Stimulated activated memory B cell treated with anti-CD40 and anti-IgM and Interleukin-4, amounts not matched to agents 10 μg/mL and 1 μg/mL and 100 μg/mL, for 72 hours (primary cell): ENCODE results near the gene PDIA5.
"Not testable (repeated sequence)": the region's sequence is repeated elsewhere in the genome, so short reads cannot be mapped to it uniquely, and the experiment has no call there.

ENCODE experiments used
- ATAC-seq: fragments of 150-1000 bp; cut with Tn5 transposase; 2 replicates; pipeline ENCODE4 v1.10.0; 2021
- H3K27ac Mint-ChIP-seq: one replicate; pipeline ENCODE4 v1.8.0; 2022; ENCODE audit warnings: mild to moderate bottlenecking, mixed read lengths
- H3K27me3 Mint-ChIP-seq: one replicate; pipeline ENCODE4 v1.8.0; 2022; ENCODE audit warnings: mixed read lengths
- H3K36me3 Mint-ChIP-seq: one replicate; pipeline ENCODE4 v1.8.0; 2022; ENCODE audit warnings: mixed read lengths
- H3K4me1 Mint-ChIP-seq: one replicate; pipeline ENCODE4 v1.8.0; 2022; ENCODE audit warnings: mixed read lengths
- H3K4me3 Mint-ChIP-seq: one replicate; pipeline ENCODE4 v1.8.0; 2022; ENCODE audit warnings: mild to moderate bottlenecking, moderate library complexity, mixed read lengths
- H3K9me3 Mint-ChIP-seq: one replicate; pipeline ENCODE4 v1.8.0; 2022; ENCODE audit warnings: mixed read lengths

Gene PDIA5

GRCh38 chr3:123150449-123151215 is 83.8 kb downstream of the PDIA5 start:
- no peak for ATAC-seq

GRCh38 chr3:123151251-123151705 is 84.5 kb downstream of the PDIA5 start:
- ATAC-seq = no peak
- peaks cover 13% of the 10 kb centered on the region for H3K9me3 Mint-ChIP-seq
- peaks cover 69% of the 10 kb centered on the region for H3K36me3 Mint-ChIP-seq
- H3K4me3 Mint-ChIP-seq = no peak overlapping the region
- H3K27ac Mint-ChIP-seq = peak overlapping the region; percentile 17
- H3K27me3 Mint-ChIP-seq = no peaks in the 10 kb centered on the region
- peaks cover 10% of the 10 kb centered on the region for H3K4me1 Mint-ChIP-seq

More at GRCh38 chr3:123150449-123151215, 83.8 kb downstream of the PDIA5 start:
- peak overlapping the region; percentile 17 for H3K27ac Mint-ChIP-seq
- H3K9me3 Mint-ChIP-seq = peaks cover 13% of the 10 kb centered on the region
- peaks cover 75% of the 10 kb centered on the region for H3K36me3 Mint-ChIP-seq
- H3K27me3 Mint-ChIP-seq = no peaks in the 10 kb centered on the region
- no peak overlapping the region for H3K4me3 Mint-ChIP-seq
- peaks cover 10% of the 10 kb centered on the region for H3K4me1 Mint-ChIP-seq

GRCh38 chr3:123151853-123152420 is 85.1 kb downstream of the PDIA5 start:
- H3K27me3 Mint-ChIP-seq, ATAC-seq, H3K4me3 Mint-ChIP-seq, H3K4me1 Mint-ChIP-seq: not testable (repeated sequence)
- Mint-ChIP-seq H3K36me3 (peaks cover 69% of the 10 kb centered on the region), H3K27ac (peak overlapping the region; percentile 17), H3K9me3 (peaks cover 13% of the 10 kb centered on the region)

GRCh38 chr3:123152687-123153086 is 85.9 kb downstream of the PDIA5 start:
- Mint-ChIP-seq H3K4me1 (peaks cover 10% of the 10 kb centered on the region), H3K27ac (peak overlapping the region; percentile 17), H3K27me3 (no peaks in the 10 kb centered on the region), H3K9me3 (peaks cover 13% of the 10 kb centered on the region), H3K4me3 (no peak overlapping the region), H3K36me3 (peaks cover 65% of the 10 kb centered on the region)
- no peak for ATAC-seq

- peaks cover 68% of the 10 kb centered on the region for H3K36me3 Mint-ChIP-seq
- H3K27ac Mint-ChIP-seq = peak overlapping the region; percentile 17
- H3K27me3 Mint-ChIP-seq = no peaks in the 10 kb centered on the region
- H3K4me3 Mint-ChIP-seq = no peak overlapping the region
- peak; percentile 47 for ATAC-seq
- H3K9me3 Mint-ChIP-seq = peaks cover 13% of the 10 kb centered on the region
- peaks cover 10% of the 10 kb centered on the region for H3K4me1 Mint-ChIP-seq
Measured at GRCh38 chr3:123153125-123154019, 86.5 kb downstream of the PDIA5 start.

- H3K9me3 Mint-ChIP-seq = peaks cover 13% of the 10 kb centered on the region
- H3K27ac Mint-ChIP-seq = no peak overlapping the region
- peaks cover 68% of the 10 kb centered on the region for H3K36me3 Mint-ChIP-seq
- H3K27me3 Mint-ChIP-seq = no peaks in the 10 kb centered on the region
- peaks cover 10% of the 10 kb centered on the region for H3K4me1 Mint-ChIP-seq
- no peak for ATAC-seq
- H3K4me3 Mint-ChIP-seq = no peak overlapping the region
Measured at GRCh38 chr3:123154020-123154985, 87.5 kb downstream of the PDIA5 start.

- H3K27me3 Mint-ChIP-seq = no peaks in the 10 kb centered on the region
- H3K4me1 Mint-ChIP-seq = peaks cover 10% of the 10 kb centered on the region
- no peak overlapping the region for H3K27ac Mint-ChIP-seq
- H3K9me3 Mint-ChIP-seq = peaks cover 12% of the 10 kb centered on the region
- H3K36me3 Mint-ChIP-seq = peaks cover 67% of the 10 kb centered on the region
- no peak for ATAC-seq
- no peak overlapping the region for H3K4me3 Mint-ChIP-seq
Measured at GRCh38 chr3:123155471-123156011, 88.7 kb downstream of the PDIA5 start.

- ATAC-seq = no peak
- Mint-ChIP-seq H3K4me1 (peaks cover 10% of the 10 kb centered on the region), H3K27ac (no peak overlapping the region)
Measured at GRCh38 chr3:123156276-123156995, 89.6 kb downstream of the PDIA5 start.

GRCh38 chr3:123157209-123157597 is 90.4 kb downstream of the PDIA5 start:
- Mint-ChIP-seq H3K27ac (no peak overlapping the region), H3K4me3 (no peak overlapping the region), H3K36me3 (peaks cover 62% of the 10 kb centered on the region), H3K9me3 (no peaks in the 10 kb centered on the region), H3K27me3 (no peaks in the 10 kb centered on the region), H3K4me1 (peaks cover 10% of the 10 kb centered on the region)
- ATAC-seq = no peak

More at GRCh38 chr3:123156276-123156995, 89.6 kb downstream of the PDIA5 start:
- H3K36me3 Mint-ChIP-seq = peaks cover 66% of the 10 kb centered on the region
- H3K4me3 Mint-ChIP-seq = no peak overlapping the region
- no peaks in the 10 kb centered on the region for H3K27me3 Mint-ChIP-seq
- peaks cover 7% of the 10 kb centered on the region for H3K9me3 Mint-ChIP-seq

GRCh38 chr3:123157598-123158287 is 90.9 kb downstream of the PDIA5 start:
- ATAC-seq = no peak
- no peak overlapping the region for H3K27ac Mint-ChIP-seq
- H3K4me1 Mint-ChIP-seq = peaks cover 5% of the 10 kb centered on the region
- H3K4me3 Mint-ChIP-seq = no peak overlapping the region
- H3K27me3 Mint-ChIP-seq = no peaks in the 10 kb centered on the region
- no peaks in the 10 kb centered on the region for H3K9me3 Mint-ChIP-seq
- H3K36me3 Mint-ChIP-seq = peaks cover 62% of the 10 kb centered on the region

- Mint-ChIP-seq H3K4me3 (no peak overlapping the region), H3K27me3 (no peaks in the 10 kb centered on the region), H3K27ac (no peak overlapping the region)
Measured at GRCh38 chr3:123158330-123158729, 91.5 kb downstream of the PDIA5 start.

GRCh38 chr3:123158899-123159390 is 92.1 kb downstream of the PDIA5 start:
- no peaks in the 10 kb centered on the region for H3K4me1 Mint-ChIP-seq
- no peak overlapping the region for H3K4me3 Mint-ChIP-seq
- H3K27ac Mint-ChIP-seq = no peak overlapping the region
- no peaks in the 10 kb centered on the region for H3K9me3 Mint-ChIP-seq
- no peak for ATAC-seq
- peaks cover 72% of the 10 kb centered on the region for H3K36me3 Mint-ChIP-seq
- no peaks in the 10 kb centered on the region for H3K27me3 Mint-ChIP-seq

More at GRCh38 chr3:123158330-123158729, 91.5 kb downstream of the PDIA5 start:
- Mint-ChIP-seq H3K9me3 (no peaks in the 10 kb centered on the region), H3K4me1 (no peaks in the 10 kb centered on the region), H3K36me3 (peaks cover 66% of the 10 kb centered on the region)
- ATAC-seq = no peak
